Kidney (tissue), 14 donors: Measurements from ENCODE around the gene AGPAT3. TPM values are rescaled to one million over a fixed set of nuclear protein-coding genes. Genes with fewer than 3 reads are reported as not detected.

Experiments
- DNase-seq, 5 donors: peaks; one replicate each; pipeline ENCODE4 v3.0.0-alpha.2; 2013 to 2020
- FAIRE-seq: peaks from 2 replicates; lab custom pipeline; 2012; peaks lifted over from hg19 to GRCh38; lab: Jason Lieb, UNC
- H3K27ac ChIP-seq, 2 donors: one replicate each; pipeline ENCODE4 v1.7.0; 2013; ENCODE audit warnings: low read depth in 2 of 2, low read length in 2 of 2, inconsistent platforms in 1 of 2
- H3K27me3 ChIP-seq: one replicate; pipeline ENCODE4 v1.7.1; 2013; ENCODE audit warnings: low read length, inconsistent platforms; ENCODE audit not compliant: control insufficient read depth, insufficient read depth
- H3K36me3 ChIP-seq, 3 donors: one replicate each; pipeline versions ENCODE4 v1.7.0 to v1.7.1; 2013; ENCODE audit warnings: low read length in 3 of 3, control low read depth in 1 of 3, inconsistent platforms in 1 of 3; ENCODE audit not compliant: insufficient read depth in 3 of 3, control insufficient read depth in 2 of 3
- H3K4me1 ChIP-seq, 3 donors: one replicate each; pipeline versions ENCODE4 v1.7.0 to v1.7.1; 2013; ENCODE audit warnings: low read length in 3 of 3, inconsistent platforms in 1 of 3, low read depth in 1 of 3; ENCODE audit not compliant: control insufficient read depth in 2 of 3, insufficient read depth in 2 of 3
- H3K4me3 ChIP-seq, 3 donors: one replicate each; pipeline versions ENCODE4 v1.7.0 to v1.8.1; 2013; ENCODE audit warnings: low read length in 3 of 3, control low read depth in 1 of 3, inconsistent platforms in 1 of 3
- H3K9ac ChIP-seq, 3 donors: one replicate each; pipeline versions ENCODE4 v1.7.0 to v1.7.1; 2013; ENCODE audit warnings: low read length in 3 of 3, control low read depth in 1 of 3, inconsistent platforms in 1 of 3
- H3K9me3 ChIP-seq, 3 donors: one replicate each; pipeline versions ENCODE4 v1.7.0 to v1.7.1; 2013; ENCODE audit warnings: low read length in 3 of 3, control low read depth in 1 of 3, inconsistent platforms in 1 of 3; ENCODE audit not compliant: control insufficient read depth in 2 of 3, insufficient read depth in 1 of 3
- CTCF ChIP-seq: IDR thresholded peaks from 3 replicates; pipeline ENCODE4 v1.5.1; 2012; ENCODE audit warnings: mild to moderate bottlenecking, moderate library complexity, borderline replicate concordance; ENCODE audit not compliant: insufficient read depth; ENCODE audit errors: extremely low read depth
- intact Hi-C: fragments of 100-400 bp; cut with DNase I; formaldehyde crosslinking; loops from one replicate; pipeline ENCODE4 v1.11.1; 2022
- polyA plus RNA-seq: library from polyadenylated mRNA; stranded (reverse); fragments of 350-450 nt; fragmentation: Illumina TruSeq; extraction: RNeasy Lipid Tissue Mini Kit (QIAGEN cat#74804); gene quantifications from one replicate; pipeline ENCODE4 v1.2.3, GENCODE V29; 2014; ENCODE audit warnings: low read depth, low replicate concordance; ENCODE audit not compliant: insufficient read depth
- total RNA-seq: library from RNA; stranded (reverse); fragmentation: NEBNext Ultra II Directional; extraction: Animal tissue kit (Norgen Biotek cat#: 25700); gene quantifications from one replicate; pipeline ENCODE4 v1.2.1, GENCODE V29; 2021
- donor health status: control.
- donor health status: control.
- donor health status: control.
- donor health status: control.
- donor health status: control.
- donor health status: DM: yes; HTN: yes; CAD: no.
- donor health status: Normal renal cell carcinoma (clear cell type).

The AGPAT3 gene
- total and polyA plus RNA-seq, 2 donors from 2014 or later, result 40.3 to 86.2 TPM

GRCh38 chr21:43869486-43870325 is 4.7 kb downstream of the AGPAT3 start:
- Histone ChIP-seq H3K36me3 (peaks cover 0 to 2% (median 0%) of the 10 kb centered on the region in 3 donors), H3K9ac (no peak overlapping the region), H3K27ac (no peak overlapping the region), H3K27me3 (no peaks in the 10 kb centered on the region), H3K4me1 (peaks cover 0 to 19% (median 8%) of the 10 kb centered on the region in 3 donors), H3K4me3 (no peak overlapping the region), H3K9me3 (no peaks in the 10 kb centered on the region)
- intact Hi-C loops, result no loop called here
- FAIRE-seq (no peak), DNase-seq (peak in 1 of 5 donors; percentile 37)
- TF ChIP-seq CTCF, result no peak

- intact Hi-C loops, result no loop called here
- Histone ChIP-seq H3K9ac (no peak overlapping the region), H3K27me3 (no peaks in the 10 kb centered on the region), H3K36me3 (peaks cover 0 to 2% (median 0%) of the 10 kb centered on the region in 3 donors), H3K27ac (no peak overlapping the region), H3K9me3 (no peaks in the 10 kb centered on the region), H3K4me3 (no peak overlapping the region), H3K4me1 (peaks cover 0 to 19% (median 8%) of the 10 kb centered on the region in 3 donors)
- TF ChIP-seq CTCF, result no peak
- FAIRE-seq, result no peak
- DNase-seq, result no peak
These were observed 6.5 kb downstream of the AGPAT3 start for GRCh38 chr21:43871487-43871886.

- no peak for DNase-seq
- H3K4me3 ChIP-seq, result no peak overlapping the region
- no peaks in the 10 kb centered on the region for H3K27me3 ChIP-seq
- peaks cover 0 to 2% (median 0%) of the 10 kb centered on the region in 3 donors for H3K36me3 ChIP-seq
- no peak overlapping the region for H3K27ac ChIP-seq
- H3K4me1 ChIP-seq, result peaks cover 0 to 8% (median 4%) of the 10 kb centered on the region in 3 donors
- intact Hi-C loops, result no loop called here
- no peak overlapping the region for H3K9ac ChIP-seq
- no peaks in the 10 kb centered on the region for H3K9me3 ChIP-seq
- no peak for FAIRE-seq
- no peak for TF ChIP-seq CTCF
These were observed 7.6 kb downstream of the AGPAT3 start for GRCh38 chr21:43872531-43873197.
